ENCODE measurements around the gene CRACR2A. TPM values are rescaled to one million over a fixed set of nuclear protein-coding genes. Genes with fewer than 3 reads are reported as not detected.

The CRACR2A gene
- total RNA-seq, 1 experiment from 2014 or later = not detected

GRCh38 chr12:3728686-3729085 is 24.2 kb downstream of the CRACR2A start:
- H3K27ac Mint-ChIP-seq (ENCODE audit: low read depth, unreplicated experiment) = no peak overlapping the region
- H3K36me3 Mint-ChIP-seq (ENCODE audit: insufficient read depth, unreplicated experiment) = no peaks in the 10 kb centered on the region
- DNase-seq (ENCODE audit: unreplicated experiment) = no peak
- H3K9me3 Mint-ChIP-seq (ENCODE audit: unreplicated experiment) = no peaks in the 10 kb centered on the region
- TF ChIP-seq CTCF (IDR thresholded peaks at IDR 0.05; ENCODE audit: unreplicated experiment) = no peak
- intact Hi-C loops (cut with micrococcal nuclease) = no loop called here
- CTCF ChIA-PET = no interaction called here
- POLR2A ChIA-PET = no interaction called here
- no peak overlapping the region for H3K4me3 Mint-ChIP-seq (ENCODE audit: unreplicated experiment)
- H3K4me1 Mint-ChIP-seq (ENCODE audit: insufficient read depth, unreplicated experiment) = no peaks in the 10 kb centered on the region
- BruUV-seq (replicated peaks) = no TSS peak
- H3K27me3 Mint-ChIP-seq (ENCODE audit: insufficient read depth, unreplicated experiment) = peaks cover 23% of the 10 kb centered on the region

- TF ChIP-seq CTCF (IDR thresholded peaks at IDR 0.05; ENCODE audit: unreplicated experiment) = no peak
- intact Hi-C loops (cut with micrococcal nuclease) = no loop called here
- H3K4me3 Mint-ChIP-seq (ENCODE audit: unreplicated experiment) = no peak overlapping the region
- no peak overlapping the region for H3K27ac Mint-ChIP-seq (ENCODE audit: low read depth, unreplicated experiment)
- H3K9me3 Mint-ChIP-seq (ENCODE audit: unreplicated experiment) = no peaks in the 10 kb centered on the region
- H3K36me3 Mint-ChIP-seq (ENCODE audit: insufficient read depth, unreplicated experiment) = no peaks in the 10 kb centered on the region
- peaks cover 23% of the 10 kb centered on the region for H3K27me3 Mint-ChIP-seq (ENCODE audit: insufficient read depth, unreplicated experiment)
- POLR2A ChIA-PET = no interaction called here
- H3K4me1 Mint-ChIP-seq (ENCODE audit: insufficient read depth, unreplicated experiment) = no peaks in the 10 kb centered on the region
- no TSS peak for BruUV-seq (replicated peaks)
- no peak for DNase-seq (ENCODE audit: unreplicated experiment)
- CTCF ChIA-PET = no interaction called here
Measured at GRCh38 chr12:3727877-3728632, 24.9 kb downstream of the CRACR2A start.

GRCh38 chr12:3727354-3727753 is 25.6 kb downstream of the CRACR2A start:
- Mint-ChIP-seq H3K27me3 (ENCODE audit: insufficient read depth, unreplicated experiment) (peaks cover 23% of the 10 kb centered on the region), H3K4me1 (ENCODE audit: insufficient read depth, unreplicated experiment) (no peaks in the 10 kb centered on the region), H3K36me3 (ENCODE audit: insufficient read depth, unreplicated experiment) (no peaks in the 10 kb centered on the region), H3K27ac (ENCODE audit: low read depth, unreplicated experiment) (no peak overlapping the region), H3K9me3 (ENCODE audit: unreplicated experiment) (no peaks in the 10 kb centered on the region), H3K4me3 (ENCODE audit: unreplicated experiment) (no peak overlapping the region)
- no TSS peak for BruUV-seq (replicated peaks)
- ChIA-PET CTCF (no interaction called here), POLR2A (no interaction called here)
- DNase-seq (ENCODE audit: unreplicated experiment) = no peak
- intact Hi-C loops (cut with micrococcal nuclease) = no loop called here
- TF ChIP-seq CTCF (IDR thresholded peaks at IDR 0.05; ENCODE audit: unreplicated experiment) = no peak

GRCh38 chr12:3726456-3726855 is 26.5 kb downstream of the CRACR2A start:
- no peaks in the 10 kb centered on the region for H3K36me3 Mint-ChIP-seq (ENCODE audit: insufficient read depth, unreplicated experiment)
- no peak for DNase-seq (ENCODE audit: unreplicated experiment)
- H3K4me3 Mint-ChIP-seq (ENCODE audit: unreplicated experiment) = no peak overlapping the region
- peaks cover 26% of the 10 kb centered on the region for H3K27me3 Mint-ChIP-seq (ENCODE audit: insufficient read depth, unreplicated experiment)
- no peaks in the 10 kb centered on the region for H3K9me3 Mint-ChIP-seq (ENCODE audit: unreplicated experiment)
- no peak overlapping the region for H3K27ac Mint-ChIP-seq (ENCODE audit: low read depth, unreplicated experiment)
- intact Hi-C loops (cut with micrococcal nuclease) = no loop called here
- no peaks in the 10 kb centered on the region for H3K4me1 Mint-ChIP-seq (ENCODE audit: insufficient read depth, unreplicated experiment)
- ChIA-PET CTCF (no interaction called here), POLR2A (no interaction called here)
- no peak for TF ChIP-seq CTCF (IDR thresholded peaks at IDR 0.05; ENCODE audit: unreplicated experiment)
- BruUV-seq (replicated peaks) = no TSS peak

All from MCF 10A (cell line).